Stimulated activated CD4-positive, alpha-beta T cell treated with anti-CD3 and anti-CD28 coated beads, TNF-alpha, amount 100 ng/mL, for 1 hour (primary cell): ENCODE data around the gene APLN.

Experiments
- DNase-seq, 3 donors: peaks; one replicate each; pipeline ENCODE4 v3.0.0-alpha.2; 2020; ENCODE audit warnings: low read depth in 3 of 3, low spot score in 1 of 3

APLN gene, protein sequence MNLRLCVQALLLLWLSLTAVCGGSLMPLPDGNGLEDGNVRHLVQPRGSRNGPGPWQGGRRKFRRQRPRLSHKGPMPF

DNA sequence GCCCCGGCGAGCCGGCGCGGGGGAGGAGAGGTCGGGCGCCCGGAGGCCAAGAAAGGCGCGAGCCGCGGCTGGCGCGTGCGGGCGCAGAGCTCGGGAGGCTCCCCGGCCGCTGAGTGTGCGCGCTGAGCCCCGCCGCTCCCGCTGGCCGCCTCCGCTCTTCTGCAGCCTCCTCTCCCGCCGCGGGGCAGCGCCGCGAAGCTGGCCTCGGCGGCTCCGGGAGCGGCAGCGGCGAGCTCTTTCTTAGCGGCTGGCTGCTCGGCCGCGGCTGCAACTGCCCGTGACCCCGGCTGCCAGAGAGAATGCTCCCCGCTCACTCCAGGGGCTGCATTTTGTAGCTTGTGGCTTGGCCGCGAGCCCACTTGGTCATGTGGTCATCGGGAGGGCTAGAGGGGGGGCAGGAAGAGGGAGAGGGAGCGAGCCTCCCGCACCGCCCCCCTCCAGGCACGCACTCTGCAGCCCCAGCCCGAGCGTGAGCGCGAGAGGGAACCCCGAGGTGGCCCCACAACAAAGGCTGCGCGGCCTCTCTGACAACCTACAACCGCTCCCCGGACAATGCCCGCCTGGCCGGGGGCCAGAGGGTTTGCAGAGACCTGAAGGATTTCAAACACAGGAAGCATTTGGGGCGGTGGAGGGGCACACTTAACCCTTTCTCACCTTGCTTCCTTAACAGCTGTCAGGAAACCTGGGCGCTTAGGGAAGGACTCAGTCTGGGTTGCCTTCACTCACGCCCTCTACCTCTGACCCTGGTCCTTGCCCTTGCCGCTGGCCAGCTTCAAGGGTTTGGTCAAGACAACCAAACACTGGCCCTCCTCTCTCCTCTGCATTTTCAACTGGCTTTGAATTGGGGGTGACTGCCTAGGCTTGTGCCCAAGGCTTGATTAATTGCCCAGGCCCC, at the start of gene APLN:
Gene APLN (minus strand): TSS at position 305 of the 895 bp plus-strand sequence. CDS start 326 bp downstream, outside the sequence.
- no peak for DNase-seq

DNA sequence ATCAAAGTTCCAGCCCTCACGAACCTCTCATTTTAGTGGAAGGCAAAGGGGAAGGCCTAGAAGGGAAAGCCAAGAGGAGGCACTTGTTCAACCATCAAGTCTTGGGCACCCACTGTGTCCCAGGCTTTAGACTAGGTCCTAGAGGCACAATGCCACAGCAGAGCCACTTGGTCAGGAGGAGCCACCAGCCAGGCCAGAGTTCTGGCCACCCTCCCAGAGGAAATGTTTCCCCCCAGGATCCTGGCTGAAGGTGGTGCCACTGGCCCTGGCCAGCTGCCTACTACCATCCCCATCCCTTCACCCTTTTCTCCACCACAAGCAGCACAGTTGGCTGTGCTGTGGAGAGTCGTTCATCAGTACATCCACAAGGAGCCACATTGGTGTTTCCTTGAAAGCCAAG, 49.7 kb upstream of the APLN start:
- no peak for DNase-seq

DNA sequence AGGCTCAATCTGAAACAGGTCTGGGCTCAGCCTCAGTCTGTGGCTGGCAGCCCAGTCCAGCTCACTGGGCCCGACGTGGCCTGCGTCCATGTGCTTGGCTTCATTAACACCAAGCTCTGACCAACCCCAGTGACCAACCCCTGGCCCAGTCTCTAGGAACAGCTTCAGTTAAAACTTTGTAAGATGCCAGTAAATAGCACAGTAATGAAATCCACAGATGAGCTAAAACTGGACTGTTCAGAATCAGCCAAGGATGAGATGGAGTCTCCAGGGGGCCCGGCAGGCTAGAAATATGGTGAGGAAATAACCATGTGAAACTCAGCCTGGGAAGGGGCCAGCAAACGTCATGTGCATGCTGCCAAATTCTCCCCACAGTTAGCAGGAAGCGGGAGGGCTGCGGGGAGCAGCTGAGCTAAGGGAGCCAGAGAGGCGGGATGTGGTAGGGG, 46.9 kb upstream of the APLN start:
- no peak for DNase-seq

DNA sequence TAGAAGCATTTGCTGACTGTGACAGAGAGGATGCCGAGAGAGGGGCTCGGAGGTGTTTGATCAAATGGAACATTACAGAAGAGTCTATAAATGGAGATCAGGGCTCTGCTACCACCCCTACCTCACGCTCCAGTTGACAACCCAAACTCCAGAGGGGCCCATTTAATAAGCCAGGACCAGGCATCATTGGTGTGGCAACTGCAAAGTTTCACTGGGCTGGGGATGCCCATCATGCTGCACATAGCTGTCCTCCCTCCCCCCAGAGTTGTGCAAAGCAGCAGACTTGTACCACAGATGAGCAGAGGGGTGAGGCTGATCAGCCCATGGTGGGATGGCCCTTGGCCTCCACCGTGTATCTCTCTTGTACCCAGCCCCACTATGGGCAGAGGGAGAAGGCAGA, 45.8 kb upstream of the APLN start:
- DNase-seq = no peak

DNA sequence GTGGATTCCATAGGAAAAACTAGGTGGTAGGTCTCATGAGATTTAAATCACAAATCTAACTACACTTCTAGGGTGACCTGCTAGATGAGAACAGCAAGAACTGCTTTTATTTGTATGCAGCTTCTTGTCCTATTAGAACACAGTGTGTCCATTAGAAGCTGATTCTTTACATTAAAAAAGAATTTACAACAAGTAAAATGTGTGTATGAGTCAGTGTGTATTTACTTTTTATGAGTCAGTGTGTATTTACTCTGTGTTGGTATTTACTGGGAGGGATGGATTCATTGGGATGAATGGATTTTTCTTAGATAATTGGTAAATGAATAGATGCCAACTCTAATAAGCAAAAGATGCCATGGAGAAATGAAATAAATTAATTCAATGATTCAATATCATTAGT, 43.4 kb upstream of the APLN start:
- DNase-seq = no peak

DNA sequence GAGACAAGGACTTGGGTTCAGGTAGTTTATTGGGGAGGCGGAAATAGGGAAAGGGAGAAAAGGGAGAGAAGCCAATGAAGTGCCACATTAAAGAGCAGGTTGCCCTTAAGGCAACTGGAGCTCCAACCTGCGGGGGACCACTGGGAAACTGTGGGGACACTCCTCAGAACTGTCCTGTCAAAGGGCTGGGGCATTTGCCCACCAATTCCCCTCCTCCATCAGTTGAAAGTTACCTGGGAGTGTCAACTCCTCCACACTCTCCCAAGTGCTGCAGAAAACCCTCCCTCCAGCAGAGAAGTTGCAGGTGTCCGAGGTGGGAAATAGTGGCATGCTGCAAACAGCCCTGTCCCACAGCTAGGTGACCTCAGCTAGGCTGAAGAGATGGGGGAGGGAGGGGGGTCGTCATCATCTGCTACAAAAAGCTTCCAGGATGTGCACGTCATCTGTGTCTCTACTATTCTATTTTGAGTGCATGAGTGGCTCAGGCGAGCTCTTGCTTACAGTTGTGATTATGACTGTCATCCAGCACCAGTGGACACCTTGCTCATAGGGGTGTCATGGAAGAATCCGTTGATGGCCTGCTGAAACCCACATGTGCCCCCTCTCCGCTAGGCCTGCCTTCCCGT, 42.6 kb upstream of the APLN start:
- DNase-seq = no peak

DNA sequence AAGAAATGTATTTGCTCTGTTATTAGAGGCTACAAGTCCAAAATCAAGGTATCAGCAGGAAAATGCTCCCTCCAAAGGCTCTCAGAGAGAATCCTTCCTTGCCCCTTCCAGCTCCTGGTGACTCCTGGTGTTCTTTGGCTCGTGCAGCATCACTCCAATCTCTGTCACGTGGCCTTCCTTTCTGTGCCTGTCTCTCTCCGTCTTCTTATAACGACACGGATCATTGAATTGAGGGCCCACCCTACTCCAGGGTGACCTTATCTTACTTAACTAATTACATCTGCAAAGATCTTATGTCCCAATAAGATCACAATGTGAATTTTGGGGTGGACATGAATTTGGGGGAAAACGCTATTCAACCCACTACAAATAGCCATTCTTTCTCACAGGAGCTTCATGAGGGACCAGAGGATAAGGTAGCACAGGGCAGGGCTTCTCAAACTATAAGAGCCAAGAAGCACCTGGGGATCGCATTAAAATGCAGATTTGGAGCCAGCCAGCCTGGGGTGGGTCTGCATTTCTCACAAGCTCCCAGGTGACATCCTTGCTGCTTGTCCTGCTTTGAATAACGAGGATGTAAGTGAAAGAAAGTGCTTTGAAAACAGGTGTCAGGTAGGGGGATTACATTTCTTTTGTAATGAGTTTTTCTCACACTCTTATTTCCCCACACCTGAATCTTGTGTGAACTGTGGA, 41.9 kb upstream of the APLN start:
- no peak for DNase-seq

DNA sequence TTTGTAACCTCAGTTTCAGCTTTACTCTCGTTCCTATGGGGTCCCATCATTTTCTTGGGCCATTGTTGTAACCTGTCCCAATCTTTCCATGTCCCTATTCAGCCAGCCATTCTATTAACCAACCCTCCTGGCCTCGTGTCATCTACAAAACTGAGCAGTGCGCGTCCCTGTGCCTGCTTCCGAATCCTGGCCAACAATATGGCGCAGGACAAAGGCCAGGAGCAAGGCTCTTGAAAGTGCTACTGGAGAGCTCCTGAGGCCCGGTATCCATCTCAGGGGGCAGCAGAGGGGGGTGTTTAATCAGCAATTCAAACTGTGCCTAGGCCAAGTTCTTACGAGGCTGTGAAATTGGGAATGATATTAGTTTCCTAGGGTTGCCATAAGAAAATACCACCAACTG, 41.2 kb upstream of the APLN start:
- no peak for DNase-seq

DNA sequence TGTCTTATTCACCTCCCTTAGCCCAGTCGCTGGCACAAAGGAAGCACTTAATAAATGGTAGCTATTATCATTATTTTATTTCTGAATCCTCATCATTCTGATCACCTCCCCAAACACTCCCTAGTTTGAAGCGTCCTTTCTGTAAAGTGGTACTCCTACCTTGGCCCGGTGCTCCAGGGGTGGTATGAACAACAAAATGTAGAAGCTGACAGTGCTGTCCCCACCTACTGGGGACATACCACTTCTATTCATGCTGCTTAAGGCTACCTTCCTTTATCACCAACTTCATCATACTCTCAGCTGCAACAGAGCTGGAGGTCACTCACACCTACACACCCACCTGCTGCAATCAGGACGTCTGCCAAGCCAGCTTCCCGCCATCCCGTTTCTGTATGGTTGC, 40.8 kb upstream of the APLN start:
- no peak for DNase-seq

DNA sequence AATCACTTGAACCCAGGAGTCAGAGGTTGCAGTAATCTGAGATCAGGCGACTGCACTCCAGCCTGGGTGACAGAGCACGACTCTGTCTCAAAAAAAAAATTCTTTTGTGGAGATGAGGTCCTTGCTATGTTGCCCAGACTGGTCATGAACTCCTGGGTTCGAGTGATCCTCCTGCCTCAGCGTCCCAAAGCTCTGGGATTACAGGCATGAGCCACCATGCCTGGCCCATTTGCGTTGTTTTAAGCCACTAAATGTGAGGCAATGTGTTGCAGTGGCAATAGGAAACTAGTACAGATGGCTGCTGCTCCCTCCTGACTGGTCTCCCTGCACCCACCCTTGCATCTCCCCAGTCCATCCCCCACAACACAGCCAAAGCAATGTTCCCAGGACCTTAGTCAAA, 40.0 kb upstream of the APLN start:
- DNase-seq = no peak

DNA sequence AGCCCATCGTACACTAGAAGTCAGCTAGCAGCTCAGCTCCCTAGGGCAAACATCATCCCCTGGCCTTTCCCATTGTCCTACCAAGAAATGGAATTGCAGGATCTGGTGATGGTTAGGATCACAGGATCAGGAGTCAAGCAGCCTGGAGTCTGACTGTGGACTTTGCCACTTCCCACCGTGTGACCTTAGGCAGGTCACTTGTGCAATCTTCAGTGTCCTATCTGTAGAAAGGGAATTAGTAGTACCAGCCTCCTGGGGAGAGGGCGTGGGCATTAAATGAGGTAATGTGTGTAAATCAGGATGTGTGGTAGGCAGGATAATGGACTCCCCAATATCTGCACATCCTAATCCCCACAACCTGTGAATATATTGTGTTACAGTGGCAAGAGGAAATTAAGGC, 38.6 kb upstream of the APLN start:
- no peak for DNase-seq

DNA sequence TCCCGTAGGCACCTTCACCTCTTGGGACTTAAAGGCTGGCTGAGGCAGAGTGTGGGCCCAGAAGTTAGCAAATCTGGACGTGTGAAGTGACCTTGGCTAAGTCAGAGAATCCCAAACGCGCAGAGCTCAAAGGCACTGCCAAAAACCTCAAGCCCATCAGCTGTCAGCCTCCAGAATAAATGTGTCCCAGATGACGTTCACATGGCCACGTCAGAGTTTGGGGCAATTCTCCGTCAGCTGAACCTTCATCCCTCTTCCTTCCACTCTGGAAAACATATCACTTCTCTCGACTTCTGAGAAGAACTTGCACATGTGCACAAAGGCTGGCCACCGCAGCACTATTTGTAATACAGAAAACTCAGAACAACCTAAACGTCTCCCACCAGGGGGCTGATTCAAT, 35.7 kb upstream of the APLN start:
- no peak for DNase-seq

DNA sequence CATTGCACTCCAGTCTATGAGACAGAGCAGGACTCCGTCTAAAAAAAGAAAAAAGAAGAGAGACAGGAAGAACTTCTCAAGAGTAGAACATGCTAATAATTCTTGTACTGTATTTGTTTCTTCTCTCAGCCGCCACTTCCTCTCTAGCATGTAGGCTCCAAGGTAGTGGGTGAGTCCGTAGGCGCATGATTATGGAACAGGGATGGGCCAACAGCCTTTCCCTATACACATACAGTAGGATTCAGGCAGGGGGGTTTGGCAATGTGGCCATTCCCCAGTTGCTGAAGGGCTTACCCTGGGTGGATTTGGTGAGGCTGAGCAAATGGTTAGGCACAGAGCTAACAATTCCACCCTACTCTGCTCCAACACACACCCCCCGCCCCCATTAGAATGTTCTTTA, 35.0 kb upstream of the APLN start:
- no peak for DNase-seq

DNA sequence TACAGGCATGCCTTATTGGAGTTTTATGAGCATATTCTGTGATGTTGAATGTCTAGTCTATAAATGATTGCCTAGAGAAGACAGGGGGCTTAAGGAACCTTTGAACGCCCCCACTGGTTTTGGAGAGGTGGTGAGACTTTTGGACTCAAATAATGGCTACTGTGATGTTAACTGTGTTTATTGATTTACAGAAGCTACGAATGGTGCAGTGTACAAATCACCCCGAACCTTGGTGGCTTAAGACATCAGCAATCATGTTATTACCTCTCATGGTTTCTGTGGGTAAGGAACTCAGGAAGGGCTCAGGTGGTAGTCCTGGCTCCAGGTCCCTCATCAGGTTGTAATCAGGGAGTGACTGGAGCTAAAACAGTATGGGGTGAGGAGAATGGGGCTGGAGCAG, 33.3 kb upstream of the APLN start:
- DNase-seq = no peak

DNA sequence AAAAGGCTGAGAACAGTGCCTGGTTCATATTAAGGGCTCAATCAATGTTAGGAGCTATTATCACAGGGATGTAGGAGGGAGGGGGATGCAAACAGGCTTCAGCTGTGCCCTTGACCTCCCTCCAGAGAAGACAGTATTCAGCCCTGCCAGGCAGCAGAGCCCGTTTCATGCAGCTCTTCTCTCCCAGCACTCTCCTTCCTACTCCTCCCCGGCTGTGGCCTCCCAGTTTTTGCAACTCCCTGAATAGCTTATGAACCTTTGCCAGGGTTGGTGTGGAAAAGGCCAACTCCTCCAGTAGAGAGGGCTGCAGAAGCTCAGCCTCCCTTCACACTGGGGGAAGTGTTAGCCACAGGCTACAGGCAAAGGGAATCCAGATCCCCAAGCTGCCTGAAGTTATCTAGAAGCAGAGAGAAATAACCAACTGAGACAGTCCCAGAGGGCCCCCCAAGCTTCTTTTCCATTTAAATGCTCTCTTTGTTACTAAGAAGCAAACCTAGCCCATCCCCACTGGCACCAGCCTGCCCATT, 31.7 kb upstream of the APLN start:
- DNase-seq = no peak

DNA sequence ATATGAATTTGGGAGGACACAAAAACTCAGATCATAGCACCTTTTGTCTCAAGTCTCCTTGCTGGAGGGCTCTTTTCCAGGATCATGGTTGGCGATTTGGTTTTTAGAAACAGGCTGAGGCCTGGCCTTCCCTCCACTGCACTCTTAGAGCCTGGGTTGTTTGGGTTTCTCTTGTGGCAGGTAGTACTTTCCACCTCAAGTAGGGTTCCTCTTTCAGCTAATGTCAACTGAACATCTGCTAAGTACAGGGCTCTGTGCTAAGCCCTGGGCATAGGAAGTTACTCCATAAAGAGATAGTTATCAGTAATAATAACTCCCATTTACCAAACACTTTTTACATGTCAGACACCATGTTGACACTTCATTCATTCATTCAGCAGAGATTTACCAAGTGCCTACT, 28.2 kb upstream of the APLN start:
- no peak for DNase-seq

DNA sequence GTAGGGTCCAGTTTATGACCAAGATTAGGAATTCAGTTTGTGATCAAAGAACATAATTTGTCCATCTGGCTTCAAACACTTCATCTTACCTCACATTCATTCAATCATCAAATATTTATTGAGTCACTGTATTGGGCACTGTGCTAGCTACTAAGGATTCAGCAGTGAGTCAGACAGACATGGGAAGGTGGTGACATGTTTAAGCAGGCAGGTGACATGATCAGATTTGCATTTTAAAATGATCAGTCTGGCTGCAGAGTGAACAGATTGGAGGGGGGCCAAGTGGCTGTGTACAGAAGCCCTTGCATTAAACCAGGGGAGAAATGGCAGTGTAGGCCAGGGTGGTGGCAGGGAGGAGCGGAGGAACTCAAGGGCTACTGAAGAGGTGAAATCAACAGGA, 25.1 kb upstream of the APLN start:
- no peak for DNase-seq

DNA sequence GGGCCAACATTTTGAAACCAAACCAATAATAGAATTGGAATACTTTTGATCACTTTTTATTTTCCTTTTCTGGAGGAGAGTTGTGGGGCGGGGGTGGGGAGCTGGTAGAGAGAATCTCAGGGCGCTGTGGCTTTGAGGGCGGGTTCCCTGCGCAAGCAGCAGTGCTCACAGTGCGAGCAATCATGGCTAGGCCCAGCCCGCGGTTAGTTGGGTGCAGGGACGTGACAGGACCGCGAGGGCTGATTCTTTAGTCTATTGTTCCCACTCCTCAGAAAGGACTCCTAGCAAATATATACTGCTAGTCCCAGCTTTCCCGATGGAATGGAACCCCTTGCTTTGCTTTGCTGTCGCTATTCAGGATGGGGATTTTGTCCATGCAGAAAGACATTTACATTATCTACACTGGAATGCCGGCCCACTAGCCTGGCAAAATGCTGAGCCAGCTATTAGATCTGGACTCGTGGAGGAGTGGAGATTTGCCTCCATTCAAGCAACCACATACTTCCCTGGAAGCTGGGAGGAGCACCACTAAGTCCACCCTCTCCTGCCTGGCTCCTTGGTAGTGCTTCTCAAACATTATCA, 23.9 kb upstream of the APLN start:
- no peak for DNase-seq

DNA sequence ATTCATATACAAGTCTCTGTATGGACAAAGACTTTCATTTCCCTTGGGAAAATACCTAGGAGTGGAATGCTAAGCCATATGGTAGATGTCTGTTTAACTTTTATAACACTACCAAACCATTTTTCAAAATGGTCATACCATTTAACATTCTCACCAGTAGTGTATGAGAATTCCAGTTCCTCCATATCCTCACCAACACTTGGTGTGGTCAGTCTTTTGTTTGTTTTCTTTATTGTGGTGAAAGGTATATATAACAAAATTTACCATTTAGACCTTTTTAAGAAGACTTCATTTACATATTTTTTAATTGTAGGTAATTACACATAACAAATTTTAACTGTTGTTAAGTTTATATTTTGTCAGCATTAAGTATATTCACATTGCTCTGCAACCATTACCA, 12.7 kb upstream of the APLN start:
- no peak for DNase-seq

DNA sequence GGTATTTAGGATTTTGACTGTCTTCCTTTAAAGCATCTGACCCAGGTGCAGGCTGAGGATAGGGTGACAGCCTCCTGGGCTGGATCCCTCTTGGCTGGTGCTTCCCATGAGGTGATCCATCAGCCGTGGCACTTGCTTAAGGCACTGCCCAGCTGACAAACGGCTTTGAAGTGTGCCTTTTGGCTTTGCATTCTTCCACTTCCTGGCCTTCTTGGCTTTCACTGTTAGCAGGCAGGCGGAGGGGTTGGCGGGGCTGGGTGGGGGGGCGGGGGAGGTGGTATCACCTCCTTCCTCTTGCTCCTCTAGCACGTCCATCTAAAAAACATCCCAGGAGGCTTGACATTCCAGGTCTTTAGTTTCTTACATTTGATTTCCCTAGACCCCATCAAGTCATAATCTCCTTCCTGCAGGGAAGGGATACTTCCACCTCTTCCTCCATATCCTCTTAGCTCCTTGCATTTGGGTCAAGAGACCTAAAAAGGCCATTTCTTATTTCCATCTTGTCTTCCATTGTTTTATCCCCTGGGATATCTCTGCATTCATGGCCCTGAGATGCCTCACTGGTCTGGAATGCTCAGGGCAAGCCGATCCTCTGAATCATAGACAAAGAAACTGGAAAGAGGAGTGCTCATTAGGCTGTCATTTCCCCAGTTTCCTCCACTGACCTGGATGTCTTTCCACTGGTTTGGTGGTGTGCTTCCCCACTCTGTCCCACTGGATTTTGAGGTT, 11.3 kb upstream of the APLN start:
- no peak for DNase-seq

DNA sequence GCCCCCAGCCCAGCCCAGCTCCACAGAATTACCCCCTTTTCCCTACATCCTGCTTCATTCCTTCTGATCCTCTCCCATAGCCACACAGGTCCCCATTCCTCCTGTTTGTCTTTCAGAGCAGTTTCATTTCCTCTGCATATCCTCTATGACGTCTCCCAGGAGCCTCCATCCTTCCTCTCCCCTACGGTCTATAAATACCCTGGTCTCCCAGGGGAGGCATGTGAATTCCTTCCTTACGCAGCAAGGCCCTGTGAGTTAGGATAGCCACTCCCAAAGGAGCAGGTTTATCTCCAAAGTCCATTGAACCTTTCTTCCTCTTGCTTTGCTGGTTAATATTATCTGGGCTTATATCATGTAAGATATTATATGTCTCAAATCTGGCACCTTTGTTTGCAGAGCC, 8.4 kb upstream of the APLN start:
- DNase-seq = no peak
